Retinal pigment epithelial cell (primary cell): ENCODE measurements around the gene TEAD1.

ENCODE experiments used
- DNase-seq: peaks from one replicate; pipeline ENCODE4 v3.0.0-alpha.2; 2010; ENCODE audit warnings: low read depth
- H3K4me3 ChIP-seq: 2 replicates; pipeline ENCODE4 v1.5.1; 2011; ENCODE audit warnings: mild to moderate bottlenecking, low read length, control low read depth, moderate library complexity
- CTCF ChIP-seq: conservative IDR thresholded peaks from 2 replicates; pipeline ENCODE4 v1.5.1; 2011; ENCODE audit warnings: low read depth, low read length, control low read depth, inconsistent platforms

The TEAD1 gene

GRCh38 chr11:12962306-12962705, 288.1 kb downstream of the TEAD1 start:
- TF ChIP-seq CTCF = no peak
- no peak overlapping the region for H3K4me3 ChIP-seq
- DNase-seq = no peak

DNA sequence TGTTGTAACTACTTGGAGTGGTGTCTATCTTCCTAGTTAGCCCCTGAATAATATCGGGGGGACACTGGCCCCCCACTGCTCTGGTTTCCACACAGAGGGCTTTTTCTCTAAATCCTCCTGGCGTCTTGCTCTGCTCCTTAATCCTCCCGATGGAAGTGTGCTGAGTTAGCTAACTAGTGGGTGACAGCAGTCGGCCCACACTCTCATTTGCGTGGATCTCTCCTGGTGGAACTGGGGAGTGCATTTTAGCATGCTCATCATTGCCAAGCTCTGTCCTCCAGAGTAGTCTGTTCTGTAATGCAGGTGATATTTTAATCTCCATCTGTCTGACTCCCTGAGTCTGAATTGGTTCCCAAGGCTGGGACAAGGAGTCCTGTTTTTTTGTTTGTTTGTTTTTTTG, 288.8 kb downstream of the TEAD1 start:
- TF ChIP-seq CTCF = no peak
- no peak for DNase-seq
- H3K4me3 ChIP-seq = no peak overlapping the region

DNA sequence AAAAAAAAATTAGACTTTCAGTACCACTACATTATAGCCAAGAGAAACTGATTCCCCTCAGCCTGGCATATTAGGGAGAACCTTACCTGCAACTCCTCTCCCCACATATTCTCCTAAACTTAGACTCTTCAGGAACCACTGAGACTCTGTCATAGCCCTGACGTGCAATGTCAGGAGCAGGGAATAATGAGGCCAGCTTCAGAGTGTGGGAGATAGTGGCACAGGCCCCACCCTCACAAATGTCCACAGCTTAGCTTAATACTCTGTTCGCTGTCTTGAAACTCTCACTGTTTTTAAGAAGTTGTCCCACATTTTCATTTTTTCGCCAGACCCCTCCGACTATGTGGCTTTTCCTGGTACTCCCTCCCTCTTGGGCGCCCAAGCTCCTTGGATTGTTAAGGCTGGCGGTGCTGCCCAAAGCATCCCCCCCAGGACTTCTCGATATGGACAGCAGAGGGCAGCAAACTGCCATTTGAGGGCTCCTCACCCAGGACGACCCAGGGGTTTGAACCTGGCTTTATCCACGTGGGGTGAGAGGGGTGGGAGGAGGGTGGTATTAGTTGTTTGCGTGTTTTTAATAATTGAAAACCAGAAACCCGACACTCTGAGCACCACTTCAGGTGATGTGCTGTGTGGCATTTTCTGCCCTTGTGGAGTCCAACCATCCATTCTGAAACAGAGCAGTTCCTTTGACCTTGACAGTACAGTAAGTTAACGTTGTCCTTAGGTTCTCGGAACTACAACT, 289.7 kb downstream of the TEAD1 start:
- H3K4me3 ChIP-seq = no peak overlapping the region
- DNase-seq = no peak
- peak; percentile 83 for TF ChIP-seq CTCF

- no peak for TF ChIP-seq CTCF
- no peak overlapping the region for H3K4me3 ChIP-seq
- no peak for DNase-seq
These were observed 290.4 kb downstream of the TEAD1 start for GRCh38 chr11:12964650-12965049.

DNA sequence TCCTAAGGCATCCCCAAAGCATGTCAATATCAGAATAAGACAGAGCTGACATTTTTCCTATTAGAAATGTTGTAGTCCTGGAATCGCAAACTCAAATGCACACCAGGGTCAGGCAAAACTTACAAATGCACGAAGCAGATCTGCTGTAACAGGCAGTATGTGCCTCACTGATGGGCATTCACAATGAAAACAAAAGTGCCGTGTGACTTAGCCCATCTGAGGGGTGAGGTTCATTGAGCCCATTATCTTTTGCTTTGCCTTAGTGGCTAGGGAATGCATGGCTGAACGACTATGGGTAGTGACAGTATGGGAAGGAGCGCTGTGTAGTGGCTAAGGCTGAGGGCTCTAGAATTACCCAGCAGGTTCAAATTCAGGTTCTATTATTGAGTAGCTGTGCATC, 291.8 kb downstream of the TEAD1 start:
- DNase-seq = no peak
- no peak overlapping the region for H3K4me3 ChIP-seq
- TF ChIP-seq CTCF = no peak

DNA sequence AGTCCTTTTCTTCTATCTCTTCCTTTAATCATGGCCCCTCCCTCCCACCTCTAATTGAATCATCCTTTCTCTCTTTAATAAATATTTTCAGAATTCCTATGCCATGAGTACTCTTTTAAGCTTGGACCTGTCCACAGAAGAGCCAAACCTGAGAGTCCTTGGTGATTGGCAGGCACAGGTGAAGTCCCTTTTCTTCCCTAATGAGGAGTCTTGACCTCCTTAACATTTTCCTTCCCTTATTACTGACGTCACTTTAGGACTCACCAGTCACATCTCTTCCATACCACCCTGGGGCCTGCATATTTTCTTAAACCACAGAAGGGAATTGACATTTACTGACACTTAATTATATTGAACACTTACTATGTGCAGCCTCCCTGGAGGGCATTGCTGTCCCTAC, 293.9 kb downstream of the TEAD1 start:
- DNase-seq = no peak
- TF ChIP-seq CTCF = no peak
- no peak overlapping the region for H3K4me3 ChIP-seq

DNA sequence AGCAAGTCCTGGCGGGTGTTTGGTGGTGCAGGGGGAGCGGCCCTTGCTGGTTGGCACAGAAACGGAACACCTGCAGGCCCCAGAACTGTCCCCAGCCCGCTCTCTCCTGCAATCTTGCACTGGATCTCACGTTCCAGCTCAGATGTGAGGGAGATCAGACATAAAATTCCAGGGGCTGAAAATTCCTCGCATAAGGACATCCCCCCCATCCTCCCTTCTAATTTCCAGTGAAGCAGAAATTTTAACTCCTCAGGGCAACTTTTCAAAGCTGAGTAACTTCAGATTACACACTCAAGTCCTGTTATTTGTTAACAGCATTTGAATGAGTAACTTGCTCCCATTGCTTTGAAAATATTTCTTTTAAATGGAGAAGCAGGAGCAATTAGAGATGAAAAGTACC, 294.6 kb downstream of the TEAD1 start:
- H3K4me3 ChIP-seq = no peak overlapping the region
- TF ChIP-seq CTCF = no peak
- DNase-seq = no peak
